ENCODE data around the gene C2CD2.

The C2CD2 gene

DNA sequence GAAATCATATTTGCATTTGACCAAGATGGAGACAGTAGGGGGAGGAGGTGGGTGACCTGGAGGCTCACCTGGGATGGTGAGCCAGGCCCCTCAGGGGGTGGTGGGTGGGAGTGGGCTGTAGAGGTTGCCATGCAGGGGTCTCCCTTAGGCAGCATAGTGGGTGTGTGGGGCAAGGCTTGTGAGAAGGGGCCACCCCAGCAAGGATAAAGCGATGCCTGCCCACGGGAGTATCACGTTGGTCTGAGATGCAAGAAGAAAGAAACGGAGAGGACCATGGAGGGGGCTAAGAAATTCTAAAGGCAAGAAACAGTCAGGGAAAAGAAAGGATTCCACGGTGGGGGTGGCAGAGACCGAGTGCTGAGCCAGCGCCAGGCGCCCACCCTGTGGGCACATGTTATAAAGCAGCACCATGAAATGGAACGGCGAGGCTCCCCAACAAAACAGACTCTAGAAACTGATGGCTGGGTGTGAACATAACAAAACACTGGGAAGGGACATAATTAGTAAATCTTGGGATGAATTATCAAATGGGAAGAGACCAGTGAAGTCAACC is 11.7 kb upstream of the C2CD2 start:
- Mint-ChIP-seq H3K36me3 (ENCODE audit: low read depth) (no peaks in the 10 kb centered on the region), H3K9me3 (peaks cover 5% of the 10 kb centered on the region), H3K4me3 (no peak overlapping the region), H3K27ac (no peak overlapping the region), H3K27me3 (ENCODE audit: low read depth, poor library complexity) (peaks cover 25% of the 10 kb centered on the region), H3K4me1 (peaks cover 86% of the 10 kb centered on the region)
- TF ChIP-seq, protein P1, sequence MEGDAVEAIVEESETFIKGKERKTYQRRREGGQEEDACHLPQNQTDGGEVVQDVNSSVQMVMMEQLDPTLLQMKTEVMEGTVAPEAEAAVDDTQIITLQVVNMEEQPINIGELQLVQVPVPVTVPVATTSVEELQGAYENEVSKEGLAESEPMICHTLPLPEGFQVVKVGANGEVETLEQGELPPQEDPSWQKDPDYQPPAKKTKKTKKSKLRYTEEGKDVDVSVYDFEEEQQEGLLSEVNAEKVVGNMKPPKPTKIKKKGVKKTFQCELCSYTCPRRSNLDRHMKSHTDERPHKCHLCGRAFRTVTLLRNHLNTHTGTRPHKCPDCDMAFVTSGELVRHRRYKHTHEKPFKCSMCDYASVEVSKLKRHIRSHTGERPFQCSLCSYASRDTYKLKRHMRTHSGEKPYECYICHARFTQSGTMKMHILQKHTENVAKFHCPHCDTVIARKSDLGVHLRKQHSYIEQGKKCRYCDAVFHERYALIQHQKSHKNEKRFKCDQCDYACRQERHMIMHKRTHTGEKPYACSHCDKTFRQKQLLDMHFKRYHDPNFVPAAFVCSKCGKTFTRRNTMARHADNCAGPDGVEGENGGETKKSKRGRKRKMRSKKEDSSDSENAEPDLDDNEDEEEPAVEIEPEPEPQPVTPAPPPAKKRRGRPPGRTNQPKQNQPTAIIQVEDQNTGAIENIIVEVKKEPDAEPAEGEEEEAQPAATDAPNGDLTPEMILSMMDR (IDR thresholded peaks at IDR 0.05), result no peak
- DNase-seq, result no peak

GRCh38 chr21:41965045-41965444 is 11.2 kb upstream of the C2CD2 start:
- Mint-ChIP-seq H3K4me3 (no peak overlapping the region), H3K27me3 (ENCODE audit: low read depth, poor library complexity) (peaks cover 25% of the 10 kb centered on the region), H3K27ac (no peak overlapping the region), H3K9me3 (peaks cover 4% of the 10 kb centered on the region), H3K36me3 (ENCODE audit: low read depth) (no peaks in the 10 kb centered on the region), H3K4me1 (peaks cover 86% of the 10 kb centered on the region)
- no peak for DNase-seq
- TF ChIP-seq, protein P1 (IDR thresholded peaks at IDR 0.05), result no peak

- H3K36me3 Mint-ChIP-seq (ENCODE audit: low read depth), result no peaks in the 10 kb centered on the region
- no peak overlapping the region for H3K27ac Mint-ChIP-seq
- TF ChIP-seq, protein P1 (IDR thresholded peaks at IDR 0.05), result no peak
- DNase-seq, result no peak
- H3K9me3 Mint-ChIP-seq, result peaks cover 1% of the 10 kb centered on the region
- peaks cover 25% of the 10 kb centered on the region for H3K27me3 Mint-ChIP-seq (ENCODE audit: low read depth, poor library complexity)
- no peak overlapping the region for H3K4me3 Mint-ChIP-seq
- H3K4me1 Mint-ChIP-seq, result peaks cover 78% of the 10 kb centered on the region
These were observed 10.4 kb upstream of the C2CD2 start for GRCh38 chr21:41964171-41964570.

DNA sequence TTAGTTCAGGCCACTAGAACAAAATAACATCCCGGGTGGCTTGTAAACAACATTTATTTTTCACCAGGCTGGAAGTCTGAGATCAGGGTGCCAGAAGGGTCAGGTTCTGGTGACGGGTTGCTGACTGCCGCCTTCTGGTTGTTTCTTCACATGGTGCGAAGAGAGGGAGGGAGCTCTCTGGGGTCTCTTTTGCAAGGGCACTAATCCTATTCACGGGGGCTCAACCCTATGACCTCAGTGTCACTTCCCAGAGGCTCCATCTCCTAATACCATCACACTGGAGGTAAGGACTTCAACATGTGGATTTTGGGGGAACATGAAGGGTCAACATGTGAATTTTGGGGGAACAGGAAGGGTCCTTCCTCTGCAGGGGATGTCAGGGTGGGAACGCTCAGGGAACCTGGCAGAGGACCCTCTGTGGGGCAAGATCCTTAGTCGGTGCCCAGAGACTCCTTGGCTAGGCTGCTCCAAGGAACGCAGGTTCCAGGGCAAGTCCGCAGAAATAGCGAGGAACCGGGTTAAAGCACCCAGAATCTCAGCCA is 8.7 kb upstream of the C2CD2 start:
- DNase-seq, result no peak
- Mint-ChIP-seq H3K36me3 (ENCODE audit: low read depth) (no peaks in the 10 kb centered on the region), H3K9me3 (no peaks in the 10 kb centered on the region), H3K4me1 (peaks cover 64% of the 10 kb centered on the region), H3K4me3 (no peak overlapping the region), H3K27ac (peak overlapping the region; percentile 77), H3K27me3 (ENCODE audit: low read depth, poor library complexity) (peaks cover 25% of the 10 kb centered on the region)
- TF ChIP-seq, protein P1 (IDR thresholded peaks at IDR 0.05), result no peak

DNA sequence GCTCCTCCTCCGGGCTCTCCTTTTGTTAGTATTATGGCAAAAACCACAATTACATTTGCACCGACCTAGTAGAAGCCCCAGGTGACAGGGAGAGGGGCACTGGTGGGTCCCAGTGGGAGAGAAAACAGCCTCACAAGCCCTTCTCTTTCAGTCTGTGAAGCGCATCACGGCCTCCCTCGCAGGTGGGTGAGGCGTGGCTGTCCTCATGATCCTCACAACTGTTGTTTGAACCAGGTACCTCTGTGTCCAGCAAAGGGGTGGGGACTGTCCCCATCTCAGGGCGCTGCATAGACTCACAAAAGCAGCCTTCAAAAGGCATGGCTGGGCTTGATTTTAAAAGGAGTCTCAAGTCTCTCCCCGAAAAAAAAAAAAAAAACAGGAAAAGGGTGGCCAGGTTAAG is 7.9 kb upstream of the C2CD2 start:
- DNase-seq, result no peak
- peaks cover 64% of the 10 kb centered on the region for H3K4me1 Mint-ChIP-seq
- peaks cover 27% of the 10 kb centered on the region for H3K27me3 Mint-ChIP-seq (ENCODE audit: low read depth, poor library complexity)
- no peak overlapping the region for H3K4me3 Mint-ChIP-seq
- H3K9me3 Mint-ChIP-seq, result no peaks in the 10 kb centered on the region
- no peaks in the 10 kb centered on the region for H3K36me3 Mint-ChIP-seq (ENCODE audit: low read depth)
- TF ChIP-seq, protein P1 (IDR thresholded peaks at IDR 0.05), result no peak
- peak overlapping the region; percentile 77 for H3K27ac Mint-ChIP-seq

DNA sequence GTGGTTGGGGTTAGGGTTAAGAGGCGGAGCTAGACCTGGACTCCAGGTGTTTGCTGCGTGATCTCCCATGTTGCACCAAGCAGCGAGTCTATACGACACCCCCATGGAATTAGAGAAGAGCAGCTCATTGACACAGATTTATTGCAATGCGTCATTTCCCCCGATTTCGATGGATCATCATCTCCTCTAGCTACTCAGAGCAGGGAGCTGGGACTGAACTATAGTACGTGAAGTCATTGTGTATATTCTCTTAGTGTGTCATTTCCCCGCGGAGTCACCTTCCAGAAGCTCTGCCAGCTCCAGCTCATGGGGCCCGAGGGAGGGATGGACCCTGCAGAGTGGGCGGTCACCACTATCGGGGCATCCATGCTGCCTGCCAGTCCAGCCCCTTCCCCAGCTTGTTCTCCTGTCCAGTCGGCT is 7.5 kb upstream of the C2CD2 start:
- no peak for DNase-seq
- H3K36me3 Mint-ChIP-seq (ENCODE audit: low read depth), result no peaks in the 10 kb centered on the region

More for the DNA sequence above, 7.5 kb upstream of the C2CD2 start:
- no peak overlapping the region for H3K4me3 Mint-ChIP-seq
- peaks cover 64% of the 10 kb centered on the region for H3K4me1 Mint-ChIP-seq
- TF ChIP-seq, protein P1 (IDR thresholded peaks at IDR 0.05), result no peak
- H3K27ac Mint-ChIP-seq, result peak overlapping the region; percentile 85
- no peaks in the 10 kb centered on the region for H3K9me3 Mint-ChIP-seq
- peaks cover 27% of the 10 kb centered on the region for H3K27me3 Mint-ChIP-seq (ENCODE audit: low read depth, poor library complexity)
